Mesenchymal stem cell (in vitro differentiated cells and primary cell): ENCODE data around the gene FCGR3A.
"Not testable (repeated sequence)": the region's sequence is repeated elsewhere in the genome, so short reads cannot be mapped to it uniquely, and the experiment has no call there.

Experiments used
- DNase-seq: peaks from one replicate; pipeline ENCODE4 v3.0.0-alpha.2; 2013
- H2AFZ ChIP-seq: one replicate; pipeline ENCODE4 v1.6.1; 2013; ENCODE audit warnings: low read depth, mild to moderate bottlenecking, control low read depth, inconsistent platforms, low read length, moderate library complexity
- H2AK5ac ChIP-seq: 2 replicates; pipeline ENCODE4 v1.6.1; 2013; ENCODE audit warnings: low read length, moderate library complexity, mild to moderate bottlenecking, inconsistent platforms; ENCODE audit not compliant: severe bottlenecking
- H2BK120ac ChIP-seq: one replicate; pipeline ENCODE4 v1.6.1; 2013; ENCODE audit warnings: low read depth, mild to moderate bottlenecking, inconsistent platforms, low read length, moderate library complexity
- H2BK12ac ChIP-seq, 2 experiments: one replicate each; pipeline ENCODE4 v1.6.1; 2013; ENCODE audit warnings: inconsistent platforms in 2 of 2, low read length in 2 of 2, mild to moderate bottlenecking in 2 of 2, moderate library complexity in 2 of 2, control low read depth in 1 of 2
- H2BK15ac ChIP-seq: one replicate; pipeline ENCODE4 v1.6.1; 2013; ENCODE audit warnings: mild to moderate bottlenecking, low read depth, inconsistent platforms; ENCODE audit not compliant: poor library complexity, severe bottlenecking
- H2BK5ac ChIP-seq: 2 replicates; pipeline ENCODE4 v1.6.1; 2013; ENCODE audit warnings: low read depth, mild to moderate bottlenecking, low read length, control low read depth, inconsistent platforms; ENCODE audit not compliant: poor library complexity, severe bottlenecking
- H3K14ac ChIP-seq, 2 experiments: one replicate each; pipeline ENCODE4 v1.6.1; 2013; ENCODE audit warnings: inconsistent platforms in 2 of 2, low read length in 2 of 2, control low read depth in 1 of 2, mild to moderate bottlenecking in 1 of 2, moderate library complexity in 1 of 2
- H3K18ac ChIP-seq, 2 experiments: one replicate each; pipeline ENCODE4 v1.6.1; 2013; ENCODE audit warnings: inconsistent platforms in 2 of 2, low read length in 2 of 2, control low read depth in 1 of 2, low read depth in 1 of 2, mild to moderate bottlenecking in 1 of 2
- H3K23ac ChIP-seq, 2 experiments: one replicate each; pipeline ENCODE4 v1.6.1; 2013; ENCODE audit warnings: inconsistent platforms in 2 of 2, low read length in 2 of 2, mild to moderate bottlenecking in 2 of 2, moderate library complexity in 2 of 2, control low read depth in 1 of 2
- H3K27ac ChIP-seq: 2 replicates; pipeline ENCODE4 v1.5.1; 2013; ENCODE audit warnings: mild to moderate bottlenecking, moderate library complexity, low read length, control low read depth, inconsistent platforms; ENCODE audit not compliant: poor library complexity, severe bottlenecking
- H3K27me3 ChIP-seq, 2 experiments: 2 replicates each; pipeline versions ENCODE4 v1.6.1 to v1.7.0; 2013; ENCODE audit warnings: low read length in 2 of 2, mild to moderate bottlenecking in 2 of 2, moderate library complexity in 2 of 2, control low read depth in 1 of 2, inconsistent platforms in 1 of 2; ENCODE audit not compliant: control insufficient read depth in 1 of 2, insufficient read depth in 1 of 2
- H3K36me3 ChIP-seq, 2 experiments: 2 replicates each; pipeline versions ENCODE4 v1.6.1 to v1.7.0; 2013; ENCODE audit warnings: low read length in 2 of 2, control low read depth in 1 of 2, inconsistent platforms in 1 of 2, low read depth in 1 of 2, mild to moderate bottlenecking in 1 of 2; ENCODE audit not compliant: insufficient read depth in 2 of 2, control insufficient read depth in 1 of 2
- H3K4ac ChIP-seq, 2 experiments: one replicate each; pipeline ENCODE4 v1.6.1; 2013; ENCODE audit warnings: inconsistent platforms in 2 of 2, low read length in 2 of 2, mild to moderate bottlenecking in 2 of 2, moderate library complexity in 2 of 2, control low read depth in 1 of 2, low read depth in 1 of 2
- H3K4me1 ChIP-seq: 2 replicates; pipeline ENCODE4 v1.6.1; 2013; ENCODE audit warnings: low read depth, low read length, control low read depth; ENCODE audit not compliant: control insufficient read depth, insufficient read depth
- H3K4me2 ChIP-seq: 2 replicates; pipeline ENCODE4 v1.6.1; 2013; ENCODE audit warnings: low read length, mild to moderate bottlenecking, inconsistent platforms; ENCODE audit not compliant: poor library complexity, severe bottlenecking
- H3K4me3 ChIP-seq, 2 experiments: 2 replicates each; pipeline versions ENCODE4 v1.5.1 to v1.7.0; 2013; ENCODE audit warnings: low read length in 2 of 2, mild to moderate bottlenecking in 2 of 2, control low read depth in 1 of 2, low read depth in 1 of 2; ENCODE audit not compliant: insufficient read depth in 1 of 2
- H3K79me1 ChIP-seq: replicated peaks from 2 replicates; pipeline ENCODE4 v1.6.1; 2013; ENCODE audit warnings: mild to moderate bottlenecking, control low read depth, low read length, inconsistent platforms; ENCODE audit not compliant: poor library complexity, severe bottlenecking
- H3K9ac ChIP-seq: 2 replicates; pipeline ENCODE4 v1.7.0; 2013; ENCODE audit warnings: mild to moderate bottlenecking, low read length, moderate library complexity
- H3K9me3 ChIP-seq: 2 replicates; pipeline ENCODE4 v1.7.0; 2013; ENCODE audit warnings: mild to moderate bottlenecking, low read length; ENCODE audit not compliant: control insufficient read depth
- H4K8ac ChIP-seq: one replicate; pipeline ENCODE4 v1.6.1; 2013; ENCODE audit warnings: inconsistent platforms, mild to moderate bottlenecking, low read length, moderate library complexity
- H4K91ac ChIP-seq: one replicate; pipeline ENCODE4 v1.6.1; 2013; ENCODE audit warnings: mild to moderate bottlenecking, low read length, inconsistent platforms
- WGBS: methylation state at CpG from one replicate; pipeline ENCODE4 v1.1.7; 2013; ENCODE audit warnings: mixed read lengths; 5-methylcytosine and 5-hydroxymethylcytosine counted together

FCGR3A gene

GRCh38 chr1:161525321-161525720, 24.3 kb downstream of the FCGR3A start:
- H3K9ac ChIP-seq, H3K23ac ChIP-seq, H3K18ac ChIP-seq: not testable (repeated sequence)

DNA sequence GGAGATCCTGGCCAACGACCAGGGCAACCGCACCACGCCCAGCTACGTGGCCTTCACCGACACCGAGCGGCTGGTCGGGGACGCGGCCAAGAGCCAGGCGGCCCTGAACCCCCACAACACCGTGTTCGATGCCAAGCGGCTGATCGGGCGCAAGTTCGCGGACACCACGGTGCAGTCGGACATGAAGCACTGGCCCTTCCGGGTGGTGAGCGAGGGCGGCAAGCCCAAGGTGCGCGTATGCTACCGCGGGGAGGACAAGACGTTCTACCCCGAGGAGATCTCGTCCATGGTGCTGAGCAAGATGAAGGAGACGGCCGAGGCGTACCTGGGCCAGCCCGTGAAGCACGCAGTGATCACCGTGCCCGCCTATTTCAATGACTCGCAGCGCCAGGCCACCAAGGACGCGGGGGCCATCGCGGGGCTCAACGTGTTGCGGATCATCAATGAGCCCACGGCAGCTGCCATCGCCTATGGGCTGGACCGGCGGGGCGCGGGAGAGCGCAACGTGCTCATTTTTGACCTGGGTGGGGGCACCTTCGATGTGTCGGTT, 24.8 kb downstream of the FCGR3A start:
- H3K4me2 ChIP-seq, H4K91ac ChIP-seq, H2AK5ac ChIP-seq, H2AFZ ChIP-seq, H2BK5ac ChIP-seq, H3K18ac ChIP-seq, H2BK15ac ChIP-seq, H3K27me3 ChIP-seq, H3K4ac ChIP-seq, H2BK12ac ChIP-seq, H4K8ac ChIP-seq, H2BK120ac ChIP-seq, H3K9ac ChIP-seq, H3K23ac ChIP-seq, H3K36me3 ChIP-seq, DNase-seq, H3K4me1 ChIP-seq, H3K27ac ChIP-seq, H3K79me1 ChIP-seq, H3K9me3 ChIP-seq, H3K14ac ChIP-seq: not testable (repeated sequence)
- H3K4me3 ChIP-seq = peak overlapping the region in 1 of 2 experiments; percentile 68
- 26% methylated on average over 38 of the region's 55 CpGs for WGBS

More at GRCh38 chr1:161525321-161525720, 24.3 kb downstream of the FCGR3A start:
- H2BK5ac ChIP-seq, H3K14ac ChIP-seq, H2BK120ac ChIP-seq, H2BK15ac ChIP-seq, H3K36me3 ChIP-seq, H4K8ac ChIP-seq, H3K9me3 ChIP-seq, H3K79me1 ChIP-seq, H3K4me2 ChIP-seq, H4K91ac ChIP-seq, H3K4me1 ChIP-seq, H3K27me3 ChIP-seq, H3K27ac ChIP-seq, H3K4ac ChIP-seq, H2AK5ac ChIP-seq, H2AFZ ChIP-seq, H2BK12ac ChIP-seq, DNase-seq: not testable (repeated sequence)
- H3K4me3 ChIP-seq = peak overlapping the region in 1 of 2 experiments; percentile 68
- WGBS = 93% methylated on average over 17 of the region's 23 CpGs

GRCh38 chr1:161523817-161524741, 25.5 kb downstream of the FCGR3A start, which contains the start of gene HSPA6:
HSPA6 (plus strand) TSS chr1:161524540; CDS start chr1:161524659, 119 bp downstream.
- H3K27ac ChIP-seq = peak within 1 kb of the TSS; percentile 71
- peak within 1 kb of the TSS; percentile 61 for H4K91ac ChIP-seq
- under 1% methylated on average over 44 of the region's 72 CpGs for WGBS

More at GRCh38 chr1:161523817-161524741, 25.5 kb downstream of the FCGR3A start, which contains the start of gene HSPA6:
- not testable (repeated sequence) for H3K23ac ChIP-seq, H3K79me1 ChIP-seq, H2BK15ac ChIP-seq, H3K4me1 ChIP-seq, H3K27me3 ChIP-seq, H3K4ac ChIP-seq, H2BK12ac ChIP-seq, H3K36me3 ChIP-seq, H2AK5ac ChIP-seq, H2BK5ac ChIP-seq, H3K14ac ChIP-seq, H3K9me3 ChIP-seq
- H4K8ac ChIP-seq = peak within 1 kb of the TSS; percentile 69
- H2AFZ ChIP-seq = peak within 1 kb of the TSS; percentile 89
- peak within 1 kb of the TSS; percentile 75 for H3K4me2 ChIP-seq
- peak within 1 kb of the TSS; percentile 87 for H3K9ac ChIP-seq
- DNase-seq = peak; percentile 84
- H3K4me3 ChIP-seq = peak within 1 kb of the TSS; percentile 78 to 79
- H3K18ac ChIP-seq = peak within 1 kb of the TSS in 1 of 2 experiments; percentile 33
- peak within 1 kb of the TSS; percentile 27 for H2BK120ac ChIP-seq
